ENCODE results near the gene ELOF1. TPM values are rescaled to one million over a fixed set of nuclear protein-coding genes. Genes with fewer than 3 reads are reported as not detected.
A peak's percentile ranks its signal among the peaks of the same experiment; 100 is the strongest.
"Not testable (repeated sequence)": the region's sequence is repeated elsewhere in the genome, so short reads cannot be mapped to it uniquely, and the experiment has no call there.

ELOF1 gene
- total RNA-seq, 1 experiment from 2014 or later: 38.1 TPM

GRCh38 chr19:11578258-11579142 is 19.5 kb upstream of the ELOF1 start:
- H3K9me3 ChIP-seq (replicated peaks): no peaks in the 10 kb centered on the region
- H3K36me3 ChIP-seq: no peaks in the 10 kb centered on the region
- H3K27me3 ChIP-seq: no peaks in the 10 kb centered on the region
- H3K4me3 ChIP-seq: peak overlapping the region; percentile 32
- peak; percentile 53 to 57 for DNase-seq
- no peak overlapping the region for H3K27ac ChIP-seq
- H3K4me1 ChIP-seq: no peaks in the 10 kb centered on the region; the same call in 1 of the 2 replicates

GRCh38 chr19:11577451-11578257 is 18.6 kb upstream of the ELOF1 start, which contains the start of gene ACP5:
Gene ACP5 (minus strand): TSS chr19:11577645. CDS start chr19:11577317, 328 bp downstream.
- Histone ChIP-seq H3K36me3 (no peaks in the 10 kb centered on the region), H3K27ac (no peak within 1 kb of the TSS), H3K4me3 (peak within 1 kb of the TSS; percentile 32), H3K9me3 (replicated peaks) (no peaks in the 10 kb centered on the region), H3K4me1 (no peaks in the 10 kb centered on the region; the same call in 1 of the 2 replicates), H3K27me3 (no peaks in the 10 kb centered on the region)
- no peak for DNase-seq

GRCh38 chr19:11576227-11576626 is 17.2 kb upstream of the ELOF1 start:
- H3K4me3 ChIP-seq: no peak overlapping the region
- no peak for DNase-seq
- no peaks in the 10 kb centered on the region; the same call in 1 of the 2 replicates for H3K4me1 ChIP-seq
- no peaks in the 10 kb centered on the region for H3K27me3 ChIP-seq
- no peak overlapping the region for H3K27ac ChIP-seq
- H3K36me3 ChIP-seq: no peaks in the 10 kb centered on the region
- no peaks in the 10 kb centered on the region for H3K9me3 ChIP-seq (replicated peaks)

- no peaks in the 10 kb centered on the region; the same call in 1 of the 2 replicates for H3K4me1 ChIP-seq
- H3K9me3 ChIP-seq (replicated peaks): no peaks in the 10 kb centered on the region
Observed at GRCh38 chr19:11574689-11575088, 15.7 kb upstream of the ELOF1 start.

GRCh38 chr19:11573763-11574162 is 14.7 kb upstream of the ELOF1 start:
- not testable (repeated sequence) for H3K4me1 ChIP-seq; H3K27me3 ChIP-seq; H3K9me3 ChIP-seq (replicated peaks); H3K4me3 ChIP-seq; DNase-seq; H3K27ac ChIP-seq; H3K36me3 ChIP-seq

More at GRCh38 chr19:11574689-11575088, 15.7 kb upstream of the ELOF1 start:
- Histone ChIP-seq H3K4me3 (no peak overlapping the region), H3K27me3 (no peaks in the 10 kb centered on the region), H3K27ac (no peak overlapping the region), H3K36me3 (no peaks in the 10 kb centered on the region)
- DNase-seq: no peak

GRCh38 chr19:11573354-11573753 is 14.3 kb upstream of the ELOF1 start:
- H3K4me1 ChIP-seq; H3K27ac ChIP-seq; H3K36me3 ChIP-seq; H3K4me3 ChIP-seq; H3K9me3 ChIP-seq (replicated peaks); DNase-seq; H3K27me3 ChIP-seq: not testable (repeated sequence)

- DNase-seq: peak in 1 of 2 experiments; percentile 33
- Histone ChIP-seq H3K4me1 (peaks cover 4% of the 10 kb centered on the region), H3K36me3 (no peaks in the 10 kb centered on the region), H3K27me3 (no peaks in the 10 kb centered on the region), H3K4me3 (no peak overlapping the region), H3K27ac (no peak overlapping the region), H3K9me3 (replicated peaks) (no peaks in the 10 kb centered on the region)
Observed at GRCh38 chr19:11570039-11570462, 11.0 kb upstream of the ELOF1 start.

- Histone ChIP-seq H3K36me3 (no peaks in the 10 kb centered on the region), H3K9me3 (replicated peaks) (no peaks in the 10 kb centered on the region), H3K4me1 (peaks cover 4% of the 10 kb centered on the region), H3K27me3 (no peaks in the 10 kb centered on the region), H3K27ac (no peak overlapping the region), H3K4me3 (no peak overlapping the region)
- no peak for DNase-seq
Observed at GRCh38 chr19:11566164-11566563, 7.1 kb upstream of the ELOF1 start.

- not testable (repeated sequence) for DNase-seq; H3K27ac ChIP-seq; H3K27me3 ChIP-seq; H3K4me1 ChIP-seq; H3K36me3 ChIP-seq; H3K9me3 ChIP-seq (replicated peaks); H3K4me3 ChIP-seq
Observed at GRCh38 chr19:11565649-11565980, 6.6 kb upstream of the ELOF1 start.

GRCh38 chr19:11564082-11564807 is 5.2 kb upstream of the ELOF1 start:
- not testable (repeated sequence) for H3K4me1 ChIP-seq; H3K9me3 ChIP-seq (replicated peaks); H3K4me3 ChIP-seq; DNase-seq; H3K27me3 ChIP-seq; H3K36me3 ChIP-seq; H3K27ac ChIP-seq

GRCh38 chr19:11563532-11563931 is 4.5 kb upstream of the ELOF1 start:
- Histone ChIP-seq H3K27me3 (no peaks in the 10 kb centered on the region), H3K4me1 (peaks cover 4% of the 10 kb centered on the region), H3K9me3 (replicated peaks) (no peaks in the 10 kb centered on the region), H3K36me3 (no peaks in the 10 kb centered on the region), H3K4me3 (no peak overlapping the region), H3K27ac (no peak overlapping the region)
- DNase-seq: no peak

- DNase-seq: peak; percentile 78 to 88
Observed at GRCh38 chr19:11560404-11561051, 1.5 kb upstream of the ELOF1 start.

GRCh38 chr19:11556634-11557420 is 2.2 kb downstream of the ELOF1 start:
- Histone ChIP-seq H3K9me3 (replicated peaks) (no peaks in the 10 kb centered on the region), H3K27ac (no peak overlapping the region), H3K4me1 (no peaks in the 10 kb centered on the region), H3K27me3 (no peaks in the 10 kb centered on the region), H3K4me3 (no peak overlapping the region), H3K36me3 (peaks cover 2% of the 10 kb centered on the region)
- no peak for DNase-seq

More at GRCh38 chr19:11560404-11561051, 1.5 kb upstream of the ELOF1 start:
- H3K27me3 ChIP-seq: no peaks in the 10 kb centered on the region
- H3K27ac ChIP-seq: no peak overlapping the region
- no peaks in the 10 kb centered on the region for H3K9me3 ChIP-seq (replicated peaks)
- no peak overlapping the region for H3K4me3 ChIP-seq
- no peaks in the 10 kb centered on the region for H3K4me1 ChIP-seq
- no peaks in the 10 kb centered on the region for H3K36me3 ChIP-seq

- H3K4me3 ChIP-seq: no peak overlapping the region
- H3K9me3 ChIP-seq (replicated peaks): no peaks in the 10 kb centered on the region
- H3K27ac ChIP-seq: no peak overlapping the region
- no peak for DNase-seq
- no peaks in the 10 kb centered on the region for H3K4me1 ChIP-seq
- no peaks in the 10 kb centered on the region for H3K27me3 ChIP-seq
- H3K36me3 ChIP-seq: peaks cover 2% of the 10 kb centered on the region
Observed at GRCh38 chr19:11555246-11555645, 3.8 kb downstream of the ELOF1 start.
